OCI-LY1 (cell line): ENCODE results near the gene C19orf33.

Experiments
- CTCF ChIP-seq: fragments of 200-600 bp; sonication (generic), shearing (Covaris generic); IDR thresholded peaks from 2 replicates; pipeline ENCODE4 v1.5.1; 2017; ENCODE audit warnings: mild to moderate bottlenecking, antibody characterized with exemption, low read length, moderate library complexity, mixed read lengths
- EZH2 ChIP-seq: fragments of 200-600 bp; sonication (generic), shearing (Covaris generic); IDR thresholded peaks from 2 replicates; pipeline ENCODE4 v1.8.0; 2017; ENCODE audit warnings: borderline replicate concordance, mixed run types, mild to moderate bottlenecking, antibody characterized with exemption, low read length, moderate library complexity, mixed read lengths

GRCh38 chr19:38298821-38299680 is 5.0 kb upstream of the C19orf33 start:
- TF ChIP-seq CTCF = no peak
- TF ChIP-seq EZH2 = no peak
